HG03045 (cell line): ENCODE data around the gene CFAP77.

Source experiments
- ATAC-seq: cut with Tn5 transposase; IDR thresholded peaks from one replicate; pipeline ENCODE4 v1.9.1; 2021; ENCODE audit warnings: mild to moderate bottlenecking, moderate library complexity; ENCODE audit not compliant: unreplicated experiment

CFAP77 gene

GRCh38 chr9:132572921-132573320 lies 162.9 kb downstream of the CFAP77 start:
- ATAC-seq: no peak

- ATAC-seq: no peak
Observed at GRCh38 chr9:132575005-132575609, 165.1 kb downstream of the CFAP77 start.

GRCh38 chr9:132575811-132576210 lies 165.8 kb downstream of the CFAP77 start:
- no peak for ATAC-seq

GRCh38 chr9:132577119-132577518 lies 167.1 kb downstream of the CFAP77 start:
- ATAC-seq: no peak

GRCh38 chr9:132578367-132578932 lies 168.4 kb downstream of the CFAP77 start:
- ATAC-seq: no peak

GRCh38 chr9:132579427-132579798 lies 169.4 kb downstream of the CFAP77 start:
- ATAC-seq: no peak

- no peak for ATAC-seq
Observed at GRCh38 chr9:132582276-132582785, 172.3 kb downstream of the CFAP77 start, which contains the start of gene BARHL1. Gene BARHL1 (plus strand): TSS chr9:132582606. CDS start chr9:132582798, 192 bp downstream.

- no peak for ATAC-seq
Observed at GRCh38 chr9:132582786-132583583, 173.0 kb downstream of the CFAP77 start.

- no peak for ATAC-seq
Observed at GRCh38 chr9:132583584-132584304, 173.7 kb downstream of the CFAP77 start.

- no peak for ATAC-seq
Observed at GRCh38 chr9:132584601-132585560, 174.9 kb downstream of the CFAP77 start.

- no peak for ATAC-seq
Observed at GRCh38 chr9:132585954-132586829, 176.2 kb downstream of the CFAP77 start.

- no peak for ATAC-seq
Observed at GRCh38 chr9:132586830-132587591, 177.0 kb downstream of the CFAP77 start.

- ATAC-seq: no peak
Observed at GRCh38 chr9:132587592-132587955, 177.6 kb downstream of the CFAP77 start.

GRCh38 chr9:132588098-132588497 lies 178.1 kb downstream of the CFAP77 start:
- ATAC-seq: no peak

- ATAC-seq: no peak
Observed at GRCh38 chr9:132588501-132589147, 178.6 kb downstream of the CFAP77 start.

- no peak for ATAC-seq
Observed at GRCh38 chr9:132589148-132590036, 179.4 kb downstream of the CFAP77 start.

- no peak for ATAC-seq
Observed at GRCh38 chr9:132590037-132590317, 180.0 kb downstream of the CFAP77 start.
